Lower leg skin (tissue), 4 donors: ENCODE results near the gene EFL1. TPM values are rescaled to one million over a fixed set of nuclear protein-coding genes. Genes with fewer than 3 reads are reported as not detected.

Source experiments
- DNase-seq, 2 donors: peaks; one replicate each; pipeline ENCODE4 v3.0.0-alpha.2; 2019; ENCODE audit warnings: low spot score in 2 of 2
- H3K4me3 ChIP-seq: fragments of 200-600 bp; sonication (generic); 2 replicates; pipeline ENCODE4 v1.5.1; 2017; ENCODE audit warnings: mild to moderate bottlenecking, low read depth; ENCODE audit not compliant: poor library complexity, severe bottlenecking
- POLR2A ChIP-seq, 2 donors: fragments of 450-650 bp; IDR thresholded peaks; one replicate each; pipeline ENCODE4 v1.6.1; 2016 to 2017; ENCODE audit warnings: antibody characterized with exemption in 2 of 2, mild to moderate bottlenecking in 1 of 2, moderate library complexity in 1 of 2
- WGBS, 2 donors: methylation state at CpG; one replicate each; pipeline ENCODE4 v1.1.5; 2018; 5-methylcytosine and 5-hydroxymethylcytosine counted together
- intact Hi-C: fragments of 100-400 bp; cut with DNase I; formaldehyde crosslinking; loops from one replicate; pipeline ENCODE4 v1.15.0; 2023; ENCODE audit warnings: low total_unique reads
- total RNA-seq, 4 donors: library from RNA; depleted of rRNA; stranded (reverse); fragments of >200 nt; gene quantifications; one replicate each; pipeline ENCODE4 v1.1.0, GENCODE V29; 2016
- TF ChIP-seq, protein P1 (sequence below), 3 donors: fragments of 450-650 bp; IDR thresholded peaks; one replicate each; pipeline ENCODE4 v1.5.1; 2016; ENCODE audit warnings: antibody characterized with exemption in 3 of 3, mild to moderate bottlenecking in 3 of 3, moderate library complexity in 2 of 3

The EFL1 gene
- total RNA-seq, 4 donors from 2014 or later, result 17.8 to 20.7 (median 19.5) TPM

DNA sequence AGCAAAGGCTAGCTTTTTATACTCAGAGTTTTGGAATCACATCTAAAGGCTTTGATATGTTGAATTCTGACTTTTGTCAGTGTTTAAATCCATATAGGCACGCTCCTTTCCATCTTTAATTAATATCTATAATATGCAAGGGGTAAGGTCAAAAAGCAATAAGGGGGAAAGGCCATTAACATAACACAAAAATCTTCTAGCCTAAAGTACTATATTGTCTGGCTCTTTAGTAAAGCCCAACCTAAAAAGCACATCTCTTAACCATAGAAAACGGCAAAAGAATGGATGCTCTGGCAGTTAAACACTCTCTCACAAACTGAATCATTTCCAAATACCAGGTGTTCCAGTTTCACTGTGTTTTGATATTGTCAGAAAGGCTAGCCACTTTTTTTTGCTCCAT, 76.4 kb downstream of the EFL1 start:
- intact Hi-C loops, result no loop called here
- no peak for DNase-seq
- TF ChIP-seq, protein P1, sequence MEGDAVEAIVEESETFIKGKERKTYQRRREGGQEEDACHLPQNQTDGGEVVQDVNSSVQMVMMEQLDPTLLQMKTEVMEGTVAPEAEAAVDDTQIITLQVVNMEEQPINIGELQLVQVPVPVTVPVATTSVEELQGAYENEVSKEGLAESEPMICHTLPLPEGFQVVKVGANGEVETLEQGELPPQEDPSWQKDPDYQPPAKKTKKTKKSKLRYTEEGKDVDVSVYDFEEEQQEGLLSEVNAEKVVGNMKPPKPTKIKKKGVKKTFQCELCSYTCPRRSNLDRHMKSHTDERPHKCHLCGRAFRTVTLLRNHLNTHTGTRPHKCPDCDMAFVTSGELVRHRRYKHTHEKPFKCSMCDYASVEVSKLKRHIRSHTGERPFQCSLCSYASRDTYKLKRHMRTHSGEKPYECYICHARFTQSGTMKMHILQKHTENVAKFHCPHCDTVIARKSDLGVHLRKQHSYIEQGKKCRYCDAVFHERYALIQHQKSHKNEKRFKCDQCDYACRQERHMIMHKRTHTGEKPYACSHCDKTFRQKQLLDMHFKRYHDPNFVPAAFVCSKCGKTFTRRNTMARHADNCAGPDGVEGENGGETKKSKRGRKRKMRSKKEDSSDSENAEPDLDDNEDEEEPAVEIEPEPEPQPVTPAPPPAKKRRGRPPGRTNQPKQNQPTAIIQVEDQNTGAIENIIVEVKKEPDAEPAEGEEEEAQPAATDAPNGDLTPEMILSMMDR (IDR thresholded peaks at IDR 0.05), result no peak
- no peak for TF ChIP-seq POLR2A (IDR thresholded peaks at IDR 0.05)
- no peak overlapping the region for H3K4me3 ChIP-seq
- WGBS, 2 donors, result 95 to 97% methylated on average over 2 of the region's 2 CpGs

DNA sequence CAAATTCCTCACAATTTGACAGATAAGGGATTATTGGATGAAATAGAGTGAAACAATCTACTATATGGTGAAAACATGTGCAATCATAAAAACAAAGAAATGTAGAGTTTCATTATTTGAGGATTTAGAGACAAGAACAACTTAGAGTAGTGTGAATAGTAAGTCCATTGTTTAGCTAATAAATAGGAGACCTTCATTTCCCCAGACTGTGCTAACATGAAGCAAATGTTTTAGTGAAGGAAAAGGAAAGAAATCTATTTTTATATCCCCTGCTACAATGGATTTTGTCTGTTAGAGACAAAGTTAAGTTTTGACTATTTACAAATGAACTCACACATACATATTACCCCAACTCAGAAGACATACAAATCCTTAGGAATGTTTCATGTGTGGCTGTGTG, 77.8 kb downstream of the EFL1 start:
- no peak for DNase-seq
- intact Hi-C loops, result no loop called here
- H3K4me3 ChIP-seq, result no peak overlapping the region
- TF ChIP-seq, protein P1 (IDR thresholded peaks at IDR 0.05), result no peak
- no peak for TF ChIP-seq POLR2A (IDR thresholded peaks at IDR 0.05)

DNA sequence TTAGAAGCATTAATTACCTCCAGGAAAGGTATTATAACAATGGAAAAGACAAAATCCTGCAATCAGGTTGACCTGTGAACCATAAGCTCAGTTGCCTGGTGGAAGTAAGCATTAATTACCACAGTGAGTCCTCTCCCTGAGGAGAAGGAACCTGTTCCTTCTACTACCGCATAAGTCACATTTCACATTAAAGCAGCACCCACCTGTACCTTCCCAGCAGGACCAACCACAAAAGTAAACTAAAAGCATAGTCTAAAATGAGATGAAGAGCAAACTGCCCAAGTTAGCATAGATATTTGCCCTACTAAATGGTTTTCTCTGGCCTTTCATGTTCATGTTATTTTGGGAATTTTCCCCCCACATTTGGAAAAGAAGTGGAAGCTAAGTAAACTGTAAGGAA, 78.2 kb downstream of the EFL1 start:
- no peak for DNase-seq
- no peak for TF ChIP-seq POLR2A (IDR thresholded peaks at IDR 0.05)
- TF ChIP-seq, protein P1 (IDR thresholded peaks at IDR 0.05), result no peak
- whole genome bisulfite sequencing, 2 donors, result 82 to 88% methylated on average over 1 of the region's 1 CpG
- H3K4me3 ChIP-seq, result no peak overlapping the region
- intact Hi-C loops, result no loop called here

DNA sequence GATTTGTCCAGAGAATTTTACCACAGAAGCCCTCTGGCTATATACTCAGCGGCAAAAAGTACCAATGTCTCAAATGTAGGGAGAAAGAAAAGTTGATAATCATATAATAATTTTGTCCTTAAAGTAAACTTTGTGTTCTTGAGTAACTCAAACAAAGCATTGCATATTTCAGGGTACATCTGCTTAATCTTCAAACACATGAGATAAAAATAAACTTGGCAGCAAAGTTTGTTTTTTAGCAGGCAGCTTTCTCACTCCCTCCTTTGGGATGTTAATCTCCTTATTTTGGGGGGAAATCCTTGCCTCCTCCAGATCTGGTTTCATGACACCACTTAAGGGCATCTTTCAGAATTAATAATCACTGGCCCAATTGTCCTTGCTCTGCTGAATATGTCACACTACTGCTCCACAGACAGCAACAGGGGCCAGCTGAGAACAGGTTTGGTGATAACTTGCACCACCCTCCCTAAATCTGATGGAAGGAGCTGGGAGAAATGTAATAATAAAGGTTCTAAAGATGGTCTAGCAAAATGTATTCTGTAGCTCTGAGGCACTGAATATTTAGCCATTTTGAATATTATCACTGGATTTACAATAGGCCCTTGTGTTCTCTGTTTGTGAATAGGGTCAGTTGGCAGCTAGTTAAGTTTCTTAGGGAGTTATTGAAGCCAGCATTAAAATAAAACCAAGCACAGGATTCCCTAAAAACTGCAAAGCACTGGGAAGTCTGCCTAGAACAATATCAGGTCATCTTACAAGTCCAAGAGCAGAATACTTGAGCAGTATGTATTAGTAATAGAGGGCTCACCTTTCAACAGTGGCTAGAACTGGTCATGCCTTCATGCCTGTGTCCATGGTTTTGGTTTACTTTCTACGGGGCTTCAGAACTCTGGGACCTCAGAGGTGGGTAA, 79.2 kb downstream of the EFL1 start:
- TF ChIP-seq, protein P1 (IDR thresholded peaks at IDR 0.05), result no peak
- TF ChIP-seq POLR2A (IDR thresholded peaks at IDR 0.05), result no peak
- WGBS, 2 donors, result 75 to 80% methylated on average over 2 of the region's 2 CpGs
- H3K4me3 ChIP-seq, result no peak overlapping the region
- no peak for DNase-seq
- intact Hi-C loops, result no loop called here

DNA sequence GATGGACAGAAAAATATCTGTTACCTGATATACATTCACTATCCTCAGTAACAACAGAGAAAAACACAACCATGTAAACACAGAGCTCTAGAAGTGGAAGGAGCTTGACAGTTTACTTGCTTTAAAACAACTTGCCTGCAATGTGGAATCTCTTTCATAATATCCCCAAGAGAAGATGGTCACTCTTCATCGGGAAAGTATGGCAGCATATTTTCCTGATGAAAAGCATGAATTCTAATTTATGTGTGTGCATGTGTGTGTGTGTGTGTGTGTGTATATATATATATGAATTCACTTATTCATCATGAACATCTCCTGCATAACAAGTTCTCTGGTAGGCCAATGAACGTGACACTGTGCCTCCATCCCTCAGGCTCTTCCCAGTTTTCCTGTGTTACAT, 81.2 kb downstream of the EFL1 start:
- 74 to 81% methylated on average over 2 of the region's 2 CpGs for WGBS, 2 donors
- H3K4me3 ChIP-seq, result no peak overlapping the region
- TF ChIP-seq, protein P1 (IDR thresholded peaks at IDR 0.05), result no peak
- TF ChIP-seq POLR2A (IDR thresholded peaks at IDR 0.05), result no peak
- intact Hi-C loops, result no loop called here
- no peak for DNase-seq
